Measurements from ENCODE around the gene SYNE2.

The SYNE2 gene

GRCh38 chr14:64232095-64232838, 379.5 kb downstream of the SYNE2 start:
- peak; percentile 14 for DNase-seq

- no peak for DNase-seq
Measured at GRCh38 chr14:64232944-64233343, 380.1 kb downstream of the SYNE2 start.

- no peak for DNase-seq
Measured at GRCh38 chr14:64233531-64234190, 380.9 kb downstream of the SYNE2 start.

GRCh38 chr14:64234877-64235651, 382.3 kb downstream of the SYNE2 start:
- DNase-seq: peak; percentile 75

GRCh38 chr14:64235652-64236640, 383.1 kb downstream of the SYNE2 start:
- no peak for DNase-seq

GRCh38 chr14:64238049-64238448, 385.2 kb downstream of the SYNE2 start:
- DNase-seq: no peak

GRCh38 chr14:64238631-64239030, 385.8 kb downstream of the SYNE2 start:
- no peak for DNase-seq

- no peak for DNase-seq
Measured at GRCh38 chr14:64244279-64244678, 391.5 kb downstream of the SYNE2 start.

GRCh38 chr14:64245491-64245890, 392.7 kb downstream of the SYNE2 start:
- no peak for DNase-seq

- DNase-seq: no peak
Measured at GRCh38 chr14:64246688-64247087, 393.9 kb downstream of the SYNE2 start.

- no peak for DNase-seq
Measured at GRCh38 chr14:64247195-64247594, 394.4 kb downstream of the SYNE2 start.

GRCh38 chr14:64248689-64249088, 395.9 kb downstream of the SYNE2 start:
- DNase-seq: no peak

GRCh38 chr14:64249363-64249762, 396.6 kb downstream of the SYNE2 start:
- DNase-seq: no peak

- no peak for DNase-seq
Measured at GRCh38 chr14:64253672-64254071, 400.9 kb downstream of the SYNE2 start.

GRCh38 chr14:64255756-64256155, 403.0 kb downstream of the SYNE2 start:
- no peak for DNase-seq

- DNase-seq: no peak
Measured at GRCh38 chr14:64260418-64260817, 407.6 kb downstream of the SYNE2 start.

- DNase-seq: no peak
Measured at GRCh38 chr14:64265222-64265621, 412.4 kb downstream of the SYNE2 start.

GRCh38 chr14:64266239-64266638, 413.4 kb downstream of the SYNE2 start:
- no peak for DNase-seq

GRCh38 chr14:64272019-64272418, 419.2 kb downstream of the SYNE2 start:
- no peak for DNase-seq
